D721Med (cell line): Measurements from ENCODE around the gene ZMAT5.

ENCODE experiments used
- DNase-seq: peaks from one replicate; pipeline ENCODE4 v3.0.0; 2011; ENCODE audit warnings: low spot score; ENCODE audit not compliant: insufficient read length
- FAIRE-seq: peaks from 2 replicates; lab custom pipeline; 2011; peaks lifted over from hg19 to GRCh38; lab: Jason Lieb, UNC
- TF ChIP-seq, protein P1 (sequence below): IDR thresholded peaks from 2 replicates; pipeline ENCODE4 v1.5.1; 2012; ENCODE audit warnings: mild to moderate bottlenecking, control low read depth; ENCODE audit not compliant: insufficient read depth; ENCODE audit errors: missing control alignments

The ZMAT5 gene

DNA sequence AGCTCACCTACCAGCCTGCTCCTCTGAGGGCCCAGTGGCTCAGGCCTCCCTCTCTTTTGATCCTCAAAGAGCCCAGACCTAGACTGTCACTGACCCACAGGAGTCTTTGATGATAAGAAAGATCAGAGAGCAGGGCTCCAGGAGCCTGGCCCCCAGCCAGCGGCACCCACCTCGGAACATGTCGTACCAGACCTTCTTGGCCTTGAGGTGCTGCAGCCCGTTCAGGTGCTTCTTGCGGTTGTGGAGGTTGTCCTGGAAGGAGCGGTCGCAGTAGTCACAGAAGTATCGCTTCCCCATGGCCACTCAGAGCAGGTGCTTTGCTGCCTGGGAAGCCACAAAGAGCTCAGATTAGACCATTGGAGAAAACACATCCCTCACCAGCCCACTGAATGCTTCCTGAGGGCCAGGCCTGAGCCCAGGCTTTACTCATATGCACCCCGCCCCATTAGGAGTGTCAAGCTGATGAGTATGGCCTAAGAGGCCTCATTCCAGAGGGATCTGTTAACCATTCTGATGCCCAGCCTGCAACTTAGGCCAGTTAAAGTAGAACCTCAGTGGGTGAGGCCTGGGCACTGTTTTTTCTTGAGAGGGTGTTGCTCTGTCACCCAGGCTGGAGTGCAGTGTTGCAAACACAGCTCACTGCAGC, 18.4 kb downstream of the ZMAT5 start:
- TF ChIP-seq, protein P1, sequence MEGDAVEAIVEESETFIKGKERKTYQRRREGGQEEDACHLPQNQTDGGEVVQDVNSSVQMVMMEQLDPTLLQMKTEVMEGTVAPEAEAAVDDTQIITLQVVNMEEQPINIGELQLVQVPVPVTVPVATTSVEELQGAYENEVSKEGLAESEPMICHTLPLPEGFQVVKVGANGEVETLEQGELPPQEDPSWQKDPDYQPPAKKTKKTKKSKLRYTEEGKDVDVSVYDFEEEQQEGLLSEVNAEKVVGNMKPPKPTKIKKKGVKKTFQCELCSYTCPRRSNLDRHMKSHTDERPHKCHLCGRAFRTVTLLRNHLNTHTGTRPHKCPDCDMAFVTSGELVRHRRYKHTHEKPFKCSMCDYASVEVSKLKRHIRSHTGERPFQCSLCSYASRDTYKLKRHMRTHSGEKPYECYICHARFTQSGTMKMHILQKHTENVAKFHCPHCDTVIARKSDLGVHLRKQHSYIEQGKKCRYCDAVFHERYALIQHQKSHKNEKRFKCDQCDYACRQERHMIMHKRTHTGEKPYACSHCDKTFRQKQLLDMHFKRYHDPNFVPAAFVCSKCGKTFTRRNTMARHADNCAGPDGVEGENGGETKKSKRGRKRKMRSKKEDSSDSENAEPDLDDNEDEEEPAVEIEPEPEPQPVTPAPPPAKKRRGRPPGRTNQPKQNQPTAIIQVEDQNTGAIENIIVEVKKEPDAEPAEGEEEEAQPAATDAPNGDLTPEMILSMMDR: no peak
- DNase-seq: no peak
- no peak for FAIRE-seq

DNA sequence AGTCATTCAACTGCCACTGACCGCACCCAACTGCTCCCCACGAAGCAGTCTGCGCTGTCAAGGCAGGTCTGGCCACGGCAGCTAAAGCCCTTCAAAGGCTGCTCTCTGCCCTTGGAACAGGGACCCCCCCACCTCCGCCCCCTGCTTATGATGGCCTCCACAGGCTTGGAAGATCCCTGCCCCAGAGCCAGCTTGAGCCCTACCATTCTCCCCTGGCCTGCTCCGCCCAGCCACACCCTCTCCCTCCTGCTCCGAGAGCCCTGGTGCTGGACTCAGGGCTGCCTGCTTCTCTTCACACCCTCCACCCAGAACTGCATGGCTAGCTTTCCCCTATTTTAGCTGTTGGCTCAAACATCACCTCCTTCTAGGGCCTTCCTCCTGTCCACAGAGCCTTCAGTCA, 19.0 kb downstream of the ZMAT5 start:
- no peak for DNase-seq
- no peak for FAIRE-seq
- TF ChIP-seq, protein P1: no peak

DNA sequence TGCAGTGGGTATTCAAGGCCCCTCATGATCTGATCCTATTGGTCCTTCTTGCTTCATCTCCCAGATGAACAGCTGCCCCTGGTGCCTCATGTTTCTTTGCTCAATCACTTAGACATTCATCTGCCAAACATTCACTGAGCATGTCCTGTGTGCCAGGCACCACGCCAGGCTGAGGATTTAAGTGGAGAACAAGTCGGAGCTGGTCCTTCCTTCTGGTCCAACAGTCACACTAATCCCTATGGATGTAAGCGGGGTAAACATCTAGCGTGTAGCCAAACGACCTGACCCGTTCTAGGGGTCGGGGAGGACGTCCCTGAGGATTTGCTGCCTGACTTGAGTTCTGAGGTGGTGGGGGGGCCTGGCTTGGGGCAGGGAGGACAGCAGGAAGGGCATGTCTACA, 21.9 kb downstream of the ZMAT5 start:
- DNase-seq (no peak), FAIRE-seq (no peak)
- TF ChIP-seq, protein P1: no peak

DNA sequence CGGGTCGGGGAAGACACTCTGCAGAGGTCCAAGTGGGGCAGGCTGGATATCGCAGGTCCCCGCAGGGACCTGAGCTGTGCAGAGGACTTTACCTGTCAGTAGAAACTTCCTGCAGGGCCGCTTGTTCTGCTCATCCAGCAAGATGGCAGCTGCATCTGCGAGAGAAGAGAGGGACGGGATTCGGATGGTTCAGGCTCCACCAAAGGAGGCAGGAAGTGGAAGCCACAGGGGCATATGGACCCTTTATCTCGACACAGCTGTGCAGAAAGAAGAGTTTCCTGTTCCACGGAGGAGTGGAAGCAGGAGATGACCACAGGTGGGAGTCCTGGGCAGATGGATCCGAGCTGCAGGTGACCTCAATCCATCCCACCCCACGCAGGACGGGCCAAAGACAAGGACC, 24.5 kb downstream of the ZMAT5 start:
- FAIRE-seq (no peak), DNase-seq (no peak)
- TF ChIP-seq, protein P1: no peak

DNA sequence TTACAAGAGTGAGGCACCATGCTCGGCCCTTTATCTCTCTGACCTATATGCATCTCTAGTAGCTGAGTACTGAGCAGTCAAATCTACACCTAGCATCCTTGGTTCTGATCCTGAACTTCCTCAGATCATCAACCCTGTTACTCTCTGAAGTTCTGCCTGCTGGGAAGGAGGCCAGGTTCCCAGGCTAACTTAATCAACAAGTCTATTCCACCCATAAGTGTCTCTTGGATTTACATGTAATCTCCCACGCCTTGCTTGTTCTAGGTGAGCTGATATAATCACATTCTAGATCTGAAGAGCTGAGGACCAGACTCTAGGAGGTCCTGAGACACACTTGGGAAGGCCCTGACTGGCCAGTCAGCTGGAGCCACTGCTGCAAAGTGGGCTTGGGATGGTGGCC, 24.9 kb downstream of the ZMAT5 start:
- TF ChIP-seq, protein P1: no peak
- FAIRE-seq: no peak
- DNase-seq: no peak

DNA sequence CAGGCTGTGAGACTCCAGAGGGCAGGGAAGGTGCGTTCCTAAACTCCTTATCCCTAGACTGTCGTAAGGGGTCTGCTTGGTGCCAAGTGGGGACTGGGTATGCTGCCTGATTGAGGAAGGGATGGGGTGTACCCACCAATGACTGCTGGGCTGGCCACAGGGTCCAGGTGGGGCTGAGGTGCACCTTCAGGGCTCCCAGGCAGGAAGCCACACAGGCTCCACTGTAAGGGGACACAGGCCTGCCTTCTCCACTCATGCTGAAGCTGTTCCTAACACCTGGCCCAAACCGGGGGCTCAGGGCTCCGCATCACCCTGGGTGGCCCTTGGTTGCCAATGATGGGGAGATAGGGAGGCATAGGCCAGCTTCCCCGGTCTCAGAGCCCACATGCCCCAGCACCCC, 26.6 kb downstream of the ZMAT5 start:
- DNase-seq: no peak
- TF ChIP-seq, protein P1: no peak
- FAIRE-seq: no peak

DNA sequence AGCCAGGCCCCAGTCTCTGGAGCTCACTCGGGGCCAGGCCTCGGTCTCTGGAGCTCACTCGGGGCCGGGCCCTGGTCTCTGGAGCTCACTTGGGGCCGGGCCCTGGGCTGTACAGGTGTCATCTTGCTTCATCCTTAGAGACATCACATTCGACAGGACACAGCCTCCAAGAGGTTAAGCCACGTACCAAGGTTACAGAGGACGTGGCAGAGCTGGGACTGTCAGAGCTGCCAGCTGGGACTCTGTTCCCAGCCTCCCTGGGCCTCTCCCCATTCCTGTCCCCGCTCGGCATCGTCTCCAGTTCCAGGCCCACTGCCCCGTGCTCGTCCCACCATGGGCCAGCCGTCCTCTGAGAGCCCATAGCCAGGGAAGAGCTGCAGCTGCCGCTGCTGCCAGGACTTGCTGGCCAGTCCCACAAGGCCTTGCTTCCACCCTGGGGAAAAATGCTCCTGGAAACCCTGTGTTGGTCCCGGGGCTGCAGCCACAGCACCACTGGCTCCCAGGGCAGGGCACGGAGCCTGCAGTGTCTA, 27.4 kb downstream of the ZMAT5 start:
- DNase-seq: no peak
- no peak for FAIRE-seq
- TF ChIP-seq, protein P1: no peak
